ENCODE measurements around the gene APOLD1. TPM values are rescaled to one million over a fixed set of nuclear protein-coding genes. Genes with fewer than 3 reads are reported as not detected.

The APOLD1 gene, protein sequence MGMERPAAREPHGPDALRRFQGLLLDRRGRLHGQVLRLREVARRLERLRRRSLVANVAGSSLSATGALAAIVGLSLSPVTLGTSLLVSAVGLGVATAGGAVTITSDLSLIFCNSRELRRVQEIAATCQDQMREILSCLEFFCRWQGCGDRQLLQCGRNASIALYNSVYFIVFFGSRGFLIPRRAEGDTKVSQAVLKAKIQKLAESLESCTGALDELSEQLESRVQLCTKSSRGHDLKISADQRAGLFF
- 1.5 and 3.3 TPM in 2 replicates for total RNA-seq

DNA sequence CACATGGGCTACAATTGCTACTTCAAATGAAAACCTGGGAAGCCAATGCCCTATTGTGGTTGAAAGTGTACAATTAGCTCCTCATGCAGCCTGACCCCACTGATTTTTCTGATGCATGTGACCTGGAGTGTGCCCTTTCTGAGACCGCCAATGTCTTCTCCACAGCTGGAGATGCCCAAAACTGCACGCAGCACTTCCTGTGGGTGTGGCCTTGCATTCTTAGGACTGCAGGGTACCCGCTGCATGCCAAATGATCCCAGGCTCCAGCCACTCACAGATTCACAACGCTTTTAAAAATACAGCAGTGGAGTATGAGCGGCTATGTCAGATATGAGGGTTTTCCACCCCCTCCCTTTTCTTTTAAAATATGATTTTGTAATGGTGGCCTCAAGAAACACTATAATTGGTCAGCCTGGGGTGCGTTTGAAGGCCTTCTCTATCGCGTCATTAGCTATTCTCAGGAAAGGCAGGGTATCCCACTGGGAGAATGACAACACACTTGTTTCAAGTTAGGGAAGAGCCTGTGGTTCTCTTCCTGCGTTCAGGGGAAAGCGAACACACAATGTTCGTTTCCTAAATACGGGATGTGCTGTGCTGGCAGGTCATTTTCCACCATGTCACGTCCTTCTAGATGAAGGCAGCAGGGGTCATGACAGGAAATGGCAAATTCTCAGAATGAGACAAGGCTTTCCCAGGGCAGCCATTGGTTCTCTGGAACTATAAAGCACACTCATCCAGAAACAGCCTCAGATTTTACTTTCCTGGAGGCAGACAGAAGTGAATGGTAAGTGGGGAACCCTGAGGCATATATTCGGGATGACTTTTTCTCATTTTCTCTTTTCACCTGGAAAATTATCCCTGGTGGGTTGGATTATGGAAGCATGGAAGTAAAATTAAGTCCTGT, at the start of gene APOLD1:
TSS of gene APOLD1 (plus strand) at position 749 of the 904 bp plus-strand sequence. CDS start at position 782, 33 bp downstream.

DNA sequence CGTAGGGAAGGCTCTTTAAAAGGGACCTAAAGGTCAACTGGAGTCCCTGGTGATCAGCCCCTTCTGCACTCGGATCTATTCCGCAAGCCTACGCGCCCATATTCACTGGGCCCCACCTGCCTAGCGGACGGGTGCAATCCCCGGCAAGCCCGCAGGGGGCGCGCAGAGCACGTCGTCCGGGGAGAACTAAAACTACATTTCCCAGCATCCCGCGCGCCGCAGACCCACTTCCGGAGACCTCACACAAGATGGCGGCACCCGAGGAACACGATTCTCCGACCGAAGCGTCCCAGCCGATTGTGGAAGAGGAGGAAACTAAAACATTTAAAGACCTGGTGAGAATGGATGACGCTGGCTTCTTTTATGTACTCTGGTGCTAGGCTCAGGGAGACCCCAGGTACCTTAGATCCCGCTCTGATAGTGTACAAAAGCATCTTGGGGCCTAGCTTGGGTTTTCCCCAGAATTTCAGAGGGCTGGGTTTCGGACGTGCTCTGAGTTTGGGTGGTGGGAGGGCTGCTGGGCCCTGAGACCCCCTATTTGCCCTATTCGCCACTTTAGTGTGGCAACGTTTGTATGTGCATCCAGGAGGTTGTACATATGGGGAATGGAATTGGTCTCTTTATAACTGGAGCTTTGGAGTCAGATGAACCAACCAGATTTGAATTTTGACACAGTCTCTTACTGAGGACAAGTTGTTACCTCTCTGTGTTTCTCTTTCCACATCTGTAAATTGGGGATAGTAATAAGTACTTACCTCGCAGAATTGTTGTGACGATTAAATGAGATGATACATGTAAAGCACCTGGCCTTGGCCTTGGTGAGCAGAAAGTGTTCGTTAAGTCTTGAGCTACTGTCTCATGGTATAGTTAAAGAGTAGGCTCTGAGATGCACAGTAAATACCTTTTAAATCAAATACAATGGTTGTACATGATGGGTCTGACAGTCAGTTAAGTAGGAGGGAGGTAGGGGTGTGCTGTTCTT, 28.0 kb downstream of the APOLD1 start, which contains the start of gene DDX47:
TSS of gene DDX47 (plus strand) at position 227 of the 982 bp plus-strand sequence. CDS start at position 249, 22 bp downstream.

Other genes starting within 250 kb of the APOLD1 start
- gene DUSP16, start 222.8 kb upstream of the APOLD1 start, total RNA-seq: 4.6 and 6.7 TPM in 2 replicates
- 43.5 and 44.6 TPM in 2 replicates for gene CREBL2, start 173.8 kb upstream of the APOLD1 start, total RNA-seq
- gene GPR19, start 89.5 kb upstream of the APOLD1 start, total RNA-seq: under 0.01 and 0.26 TPM in 2 replicates
- gene CDKN1B, start 68.3 kb upstream of the APOLD1 start, total RNA-seq: 28.8 and 31.2 TPM in 2 replicates
- 36.8 and 48.5 TPM in 2 replicates for gene DDX47, start 27.7 kb downstream of the APOLD1 start, total RNA-seq
- gene GPRC5A, start 105.9 kb downstream of the APOLD1 start, total RNA-seq: 7.6 and 7.9 TPM in 2 replicates
- gene GPRC5D, start 166.5 kb downstream of the APOLD1 start, total RNA-seq: not detected in 2 replicates
- 18.5 and 18.8 TPM in 2 replicates for gene HEBP1, start 214.6 kb downstream of the APOLD1 start, total RNA-seq

All from bronchial smooth muscle cell (primary cell).